ENCODE results near the gene NCEH1.

Gene NCEH1

GRCh38 chr3:172640751-172641150 is 70.1 kb downstream of the NCEH1 start:
- no peak for DNase-seq

- no peak for DNase-seq
Observed at GRCh38 chr3:172635588-172635987, 75.3 kb downstream of the NCEH1 start.

GRCh38 chr3:172634948-172635347 is 75.9 kb downstream of the NCEH1 start:
- no peak for DNase-seq

- no peak for DNase-seq
Observed at GRCh38 chr3:172630316-172630715, 80.6 kb downstream of the NCEH1 start.

GRCh38 chr3:172629470-172629869 is 81.4 kb downstream of the NCEH1 start:
- no peak for DNase-seq

- DNase-seq: peak; percentile 68
Observed at GRCh38 chr3:172627057-172627809, 83.6 kb downstream of the NCEH1 start.

- DNase-seq: no peak
Observed at GRCh38 chr3:172626021-172626640, 84.7 kb downstream of the NCEH1 start.

GRCh38 chr3:172625404-172625803 is 85.5 kb downstream of the NCEH1 start:
- no peak for DNase-seq

- DNase-seq: peak; percentile 24
Observed at GRCh38 chr3:172624999-172625398, 85.9 kb downstream of the NCEH1 start.

- peak; percentile 65 for DNase-seq
Observed at GRCh38 chr3:172622916-172623700, 87.8 kb downstream of the NCEH1 start.

GRCh38 chr3:172622156-172622555 is 88.7 kb downstream of the NCEH1 start:
- no peak for DNase-seq

GRCh38 chr3:172617976-172618375 is 92.9 kb downstream of the NCEH1 start:
- no peak for DNase-seq

GRCh38 chr3:172617013-172617706 is 93.7 kb downstream of the NCEH1 start:
- DNase-seq: no peak

- no peak for DNase-seq
Observed at GRCh38 chr3:172616031-172616461, 94.8 kb downstream of the NCEH1 start.

- no peak for DNase-seq
Observed at GRCh38 chr3:172615296-172615695, 95.6 kb downstream of the NCEH1 start.

- DNase-seq: no peak
Observed at GRCh38 chr3:172614340-172615274, 96.3 kb downstream of the NCEH1 start.

GRCh38 chr3:172613845-172614244 is 97.0 kb downstream of the NCEH1 start:
- DNase-seq: no peak

GRCh38 chr3:172612871-172613678 is 97.8 kb downstream of the NCEH1 start:
- no peak for DNase-seq

- DNase-seq: no peak
Observed at GRCh38 chr3:172609750-172610149, 101.1 kb downstream of the NCEH1 start.

- no peak for DNase-seq
Observed at GRCh38 chr3:172608575-172608974, 102.3 kb downstream of the NCEH1 start.

Measured in NCI-H82 (cell line).